ENCODE results near the gene GRIP1.

GRIP1 gene

GRCh38 chr12:66375560-66375959 is 303.3 kb downstream of the GRIP1 start:
- no peak for DNase-seq

GRCh38 chr12:66371982-66372381 is 306.9 kb downstream of the GRIP1 start:
- DNase-seq, result no peak

DNA sequence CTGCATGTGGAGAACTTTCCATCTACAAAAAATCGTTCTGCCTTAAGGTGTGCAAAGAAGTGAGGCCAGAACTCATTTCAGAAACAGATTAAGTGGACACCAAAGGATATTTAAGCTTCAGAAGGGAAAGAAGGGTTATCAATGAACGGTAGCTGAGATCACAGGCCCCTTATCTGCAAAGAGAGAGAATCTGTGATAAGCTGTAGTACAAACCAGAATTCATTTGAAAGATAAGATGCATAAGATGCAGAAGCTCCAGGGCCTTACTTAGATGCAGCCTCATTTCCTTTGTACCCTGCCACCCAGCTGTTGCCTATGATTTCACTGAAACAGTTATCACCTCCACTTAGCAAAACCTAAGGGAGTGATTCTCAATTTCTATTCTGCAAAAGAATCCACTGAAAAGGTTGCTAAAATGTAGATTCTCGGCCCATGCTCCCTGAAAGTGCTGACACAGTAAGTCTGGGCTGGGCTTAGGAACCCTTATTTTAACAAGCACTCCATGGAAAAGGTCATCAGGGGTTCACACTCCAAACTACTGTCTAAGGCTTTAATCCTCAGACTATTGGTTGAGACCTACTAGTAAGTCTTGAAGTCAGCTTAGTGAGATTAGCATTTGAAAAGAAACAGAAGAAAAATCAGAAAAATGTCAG is 311.7 kb downstream of the GRIP1 start:
- DNase-seq, result no peak

DNA sequence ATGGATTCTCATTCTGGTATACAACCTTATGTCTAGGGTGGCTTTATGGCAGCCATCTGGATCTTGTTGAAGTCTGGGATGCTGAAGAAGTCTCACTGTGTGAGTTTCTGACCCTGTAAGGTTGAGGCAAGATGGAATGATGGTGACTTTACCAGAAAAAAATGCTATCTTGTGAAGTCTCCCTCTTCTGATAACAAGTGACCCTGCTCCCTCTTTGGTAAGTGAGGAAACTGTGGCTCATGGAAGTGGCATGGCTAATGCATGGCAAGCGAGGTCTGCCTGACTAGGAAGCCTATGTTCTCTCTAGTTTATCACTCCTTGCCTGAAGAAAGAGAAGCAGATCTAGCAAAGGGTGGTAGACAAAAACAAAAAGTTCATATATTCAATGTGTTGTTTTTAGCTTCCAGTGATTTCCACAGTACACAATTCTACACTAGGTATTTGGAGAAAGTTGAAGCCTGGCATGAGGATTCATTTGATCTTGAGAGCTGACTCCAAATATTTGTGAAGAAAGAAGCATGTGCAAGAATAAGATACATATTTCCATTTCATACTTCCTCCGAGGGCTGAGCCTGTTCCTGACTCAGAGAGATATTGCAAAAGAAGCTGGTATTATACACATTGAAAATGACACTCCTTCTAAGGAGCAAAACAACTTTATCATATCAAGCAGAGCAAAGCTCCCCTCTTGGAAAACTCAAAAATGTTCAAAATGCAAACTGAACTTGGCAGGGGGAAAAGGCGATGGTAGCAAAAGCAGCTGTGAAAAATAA is 313.0 kb downstream of the GRIP1 start:
- no peak for DNase-seq

GRCh38 chr12:66361703-66362102 is 317.2 kb downstream of the GRIP1 start:
- no peak for DNase-seq

- DNase-seq, result no peak
Measured at GRCh38 chr12:66359300-66359699, 319.6 kb downstream of the GRIP1 start.

GRCh38 chr12:66354291-66354690 is 324.6 kb downstream of the GRIP1 start:
- no peak for DNase-seq

- DNase-seq, result no peak
Measured at GRCh38 chr12:66352899-66353298, 326.0 kb downstream of the GRIP1 start.

DNA sequence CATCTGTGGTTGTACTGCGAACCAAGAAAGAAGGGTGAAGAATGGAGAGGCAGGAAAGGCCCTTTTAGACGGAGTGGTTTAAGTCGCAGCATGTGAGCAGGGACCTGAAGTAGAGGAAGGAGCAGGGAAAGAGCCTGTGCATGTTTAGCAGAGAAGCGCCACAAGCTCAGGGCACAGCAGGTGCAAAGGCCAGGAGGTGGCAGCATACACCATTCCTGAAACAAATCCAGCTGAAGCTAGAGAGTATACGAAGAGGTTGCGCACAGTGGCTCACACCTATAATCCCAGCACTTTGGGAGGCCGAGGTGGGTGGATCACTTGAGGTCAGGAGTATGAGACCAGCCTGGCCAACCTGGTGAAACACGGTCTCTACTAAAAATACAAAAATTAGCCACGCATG is 326.7 kb downstream of the GRIP1 start:
- peak; percentile 60 for DNase-seq

GRCh38 chr12:66351301-66351700 is 327.6 kb downstream of the GRIP1 start:
- no peak for DNase-seq

GRCh38 chr12:66345956-66346355 is 332.9 kb downstream of the GRIP1 start:
- no peak for DNase-seq

DNA sequence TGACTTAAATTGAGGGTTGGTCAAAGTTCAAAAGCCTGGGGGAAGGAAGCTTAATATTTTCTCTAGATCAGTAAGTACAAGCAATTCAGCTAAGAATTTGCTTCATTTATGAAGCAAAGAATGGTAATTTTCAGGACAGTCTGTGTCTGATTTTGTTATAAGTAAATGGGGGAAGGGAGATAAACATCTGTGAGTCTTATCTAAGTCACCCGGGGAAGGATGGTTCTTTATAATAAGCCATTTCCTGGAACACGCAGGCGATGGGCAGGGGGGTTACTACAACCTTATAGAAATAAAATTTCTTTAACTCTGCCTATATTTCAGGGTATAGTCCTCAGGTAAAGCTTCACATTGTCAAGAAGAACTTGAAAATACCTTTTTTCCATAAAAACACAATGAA is 333.7 kb downstream of the GRIP1 start:
- no peak for DNase-seq

DNA sequence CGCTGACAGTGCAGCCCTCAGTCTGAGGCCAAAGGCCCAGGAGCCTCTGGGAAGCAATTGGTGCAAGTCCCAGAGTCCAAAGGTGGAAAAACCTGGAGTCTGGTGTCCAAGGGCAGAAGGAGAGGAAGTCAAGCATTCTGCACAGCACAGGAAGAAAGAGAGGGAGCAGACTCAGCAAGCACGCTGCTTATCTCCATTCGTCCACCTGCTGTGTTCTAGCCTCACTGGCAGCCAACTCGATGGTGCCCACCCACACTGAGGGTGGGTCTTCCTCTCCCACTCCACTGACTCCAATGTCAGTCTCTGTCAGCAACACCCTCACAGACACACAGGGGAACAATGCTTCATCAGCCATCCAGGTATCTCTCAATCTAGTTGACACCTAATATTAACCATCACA is 337.8 kb downstream of the GRIP1 start:
- no peak for DNase-seq

DNA sequence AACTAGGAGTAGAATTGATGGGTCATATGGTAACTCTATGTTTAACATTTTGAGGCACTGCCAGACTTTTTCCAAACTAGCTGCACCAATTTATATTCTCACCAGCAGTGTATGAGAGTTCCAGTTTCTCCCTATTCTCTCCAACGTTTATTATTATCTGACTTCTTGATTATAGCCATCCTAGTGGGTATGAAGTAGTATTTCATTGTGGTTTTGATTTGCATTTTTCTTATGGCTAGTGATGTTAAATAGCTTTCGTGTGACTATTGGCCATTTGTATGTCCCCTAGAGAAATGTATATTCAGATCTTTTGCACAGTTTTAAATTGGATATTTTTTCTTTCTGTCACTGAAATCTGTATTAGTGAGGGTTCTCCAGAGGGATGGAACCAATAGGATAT is 338.7 kb downstream of the GRIP1 start:
- no peak for DNase-seq

- no peak for DNase-seq
Measured at GRCh38 chr12:66337381-66338010, 341.4 kb downstream of the GRIP1 start.

DNA sequence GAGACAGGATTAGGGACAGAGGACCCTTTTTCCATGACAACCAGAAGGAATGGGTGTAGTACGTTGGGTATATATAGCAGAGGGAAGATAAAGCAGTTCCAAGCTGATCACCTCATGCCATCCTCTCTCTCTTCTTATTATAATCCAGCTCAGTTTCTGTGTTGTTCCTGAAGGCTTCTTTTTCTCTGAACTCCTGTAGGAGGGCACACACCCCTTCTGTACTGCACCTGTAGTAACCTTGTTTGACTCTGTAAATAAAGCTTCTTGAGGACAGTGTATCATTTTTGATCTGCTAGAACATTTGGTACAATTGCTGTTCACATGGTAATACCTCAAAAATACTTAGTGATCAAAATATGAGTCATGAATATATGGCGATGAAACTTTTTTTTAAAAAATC is 343.1 kb downstream of the GRIP1 start:
- DNase-seq, result no peak

DNA sequence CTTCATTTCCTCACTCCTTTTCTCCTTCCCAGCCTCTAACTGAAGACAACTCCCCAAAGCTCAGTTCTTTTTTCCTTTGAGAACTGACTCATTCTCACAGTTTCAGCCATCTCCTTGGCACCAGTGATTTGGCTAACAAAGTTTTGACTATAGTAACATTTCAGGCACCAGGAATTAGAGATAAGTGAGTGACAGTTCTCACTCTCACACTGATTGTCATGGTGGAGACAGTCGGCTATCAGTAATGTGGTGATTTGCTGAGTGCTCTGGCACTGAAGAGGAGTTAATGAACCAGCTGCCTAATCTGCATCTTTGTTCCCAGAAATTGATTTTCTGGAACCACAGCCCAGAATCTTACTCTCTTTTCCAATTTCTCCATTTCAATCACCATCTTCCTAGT is 347.1 kb downstream of the GRIP1 start:
- no peak for DNase-seq

DNA sequence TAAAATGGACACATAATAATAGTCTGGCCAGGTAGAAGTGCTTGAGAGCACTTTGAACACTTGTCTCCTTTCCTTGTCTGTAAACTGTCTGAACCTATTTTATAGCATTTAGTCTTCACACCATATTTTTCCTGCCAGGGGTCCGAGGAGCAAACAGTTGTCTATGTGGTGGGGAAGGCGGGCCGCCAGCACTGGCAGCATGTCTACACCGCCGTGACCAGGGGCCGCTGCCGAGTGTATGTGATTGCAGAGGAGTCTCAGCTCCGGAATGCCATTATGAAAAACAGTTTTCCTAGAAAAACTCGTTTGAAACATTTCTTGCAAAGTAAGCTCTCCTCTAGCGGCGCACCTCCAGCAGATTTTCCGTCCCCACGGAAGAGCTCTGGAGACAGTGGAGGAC is 347.9 kb downstream of the GRIP1 start:
- DNase-seq, result no peak

- no peak for DNase-seq
Measured at GRCh38 chr12:66329941-66330340, 348.9 kb downstream of the GRIP1 start.

DNA sequence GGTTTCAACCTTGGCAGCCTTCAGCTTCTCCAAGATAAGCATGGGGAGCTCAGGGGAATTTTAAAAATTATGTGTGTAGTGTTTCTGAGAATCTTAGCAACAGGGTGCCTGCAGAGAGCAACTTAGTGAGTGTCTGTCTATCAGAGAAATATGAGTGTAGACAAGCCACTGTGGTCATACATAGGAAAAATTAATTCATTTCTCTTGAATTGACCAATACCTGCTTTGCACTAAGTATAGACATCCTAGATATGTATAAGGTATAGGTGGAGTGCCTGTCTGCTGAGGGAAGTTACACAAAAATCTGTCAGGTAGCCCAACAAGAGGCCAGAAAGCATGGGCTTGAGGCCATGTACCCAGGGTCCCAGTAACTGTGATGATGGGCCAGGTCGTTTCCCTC is 355.9 kb downstream of the GRIP1 start:
- no peak for DNase-seq

GRCh38 chr12:66321435-66321834 is 357.4 kb downstream of the GRIP1 start:
- no peak for DNase-seq

- no peak for DNase-seq
Measured at GRCh38 chr12:66320996-66321395, 357.9 kb downstream of the GRIP1 start.

- DNase-seq, result no peak
Measured at GRCh38 chr12:66319266-66319954, 359.5 kb downstream of the GRIP1 start.

GRCh38 chr12:66314278-66314677 is 364.6 kb downstream of the GRIP1 start:
- no peak for DNase-seq
